Right hindlimb (tissue), 1 donor: Measurements from ENCODE around the gene ZNF611.
"Not testable (repeated sequence)": the region's sequence is repeated elsewhere in the genome, so short reads cannot be mapped to it uniquely, and the experiment has no call there.

Source experiments
- DNase-seq: peaks from one replicate; pipeline ENCODE4 v3.0.0-alpha.2; 2018

Gene ZNF611

GRCh38 chr19:52734893-52735661 is at the start of gene ZNF611:
TSS of gene ZNF611 (minus strand) at chr19:52735044. CDS start at chr19:52715894, 19,150 bp downstream.
- peak; percentile 98 for DNase-seq

GRCh38 chr19:52782864-52783263 is 48.0 kb upstream of the ZNF611 start:
- not testable (repeated sequence) for DNase-seq

GRCh38 chr19:52778811-52779210 is 44.0 kb upstream of the ZNF611 start:
- no peak for DNase-seq

- DNase-seq = not testable (repeated sequence)
These were observed 21.6 kb upstream of the ZNF611 start for GRCh38 chr19:52756447-52756846.

GRCh38 chr19:52749780-52750179 is 14.9 kb upstream of the ZNF611 start:
- DNase-seq = no peak

GRCh38 chr19:52748336-52748950 is 13.6 kb upstream of the ZNF611 start:
- DNase-seq = no peak

GRCh38 chr19:52745919-52746318 is 11.1 kb upstream of the ZNF611 start:
- not testable (repeated sequence) for DNase-seq

- DNase-seq = no peak
These were observed 8.2 kb upstream of the ZNF611 start for GRCh38 chr19:52743091-52743490.

GRCh38 chr19:52742516-52742915 is 7.7 kb upstream of the ZNF611 start:
- no peak for DNase-seq

GRCh38 chr19:52741951-52742485 is 7.2 kb upstream of the ZNF611 start:
- no peak for DNase-seq

- DNase-seq = not testable (repeated sequence)
These were observed 6.5 kb upstream of the ZNF611 start for GRCh38 chr19:52741371-52741770.

- no peak for DNase-seq
These were observed 4.7 kb upstream of the ZNF611 start for GRCh38 chr19:52739576-52739975.

GRCh38 chr19:52735734-52736133 is 890 bp upstream of the ZNF611 start:
- DNase-seq = peak; percentile 72

- peak; percentile 21 for DNase-seq
These were observed 432 bp downstream of the ZNF611 start for GRCh38 chr19:52734331-52734892.

GRCh38 chr19:52726051-52726450 is 8.8 kb downstream of the ZNF611 start:
- not testable (repeated sequence) for DNase-seq

- no peak for DNase-seq
These were observed 9.3 kb downstream of the ZNF611 start for GRCh38 chr19:52725528-52725961.

GRCh38 chr19:52724701-52725514 is 9.9 kb downstream of the ZNF611 start:
- DNase-seq = no peak

GRCh38 chr19:52723907-52724598 is 10.8 kb downstream of the ZNF611 start:
- DNase-seq = not testable (repeated sequence)

GRCh38 chr19:52722062-52723003 is 12.5 kb downstream of the ZNF611 start:
- DNase-seq = no peak

GRCh38 chr19:52720541-52720940 is 14.3 kb downstream of the ZNF611 start:
- not testable (repeated sequence) for DNase-seq

- DNase-seq = no peak
These were observed 18.3 kb downstream of the ZNF611 start for GRCh38 chr19:52716522-52716921.
